Activated CD4-positive, alpha-beta T cell treated with anti-CD3 and anti-CD28 coated beads, Interleukin-2, amount 50 U/mL, for 48 hours (primary cell): ENCODE data around the gene FOXN3.

ENCODE experiments used
- DNase-seq, 2 experiments: peaks; one replicate each; pipeline ENCODE4 v3.0.0-alpha.2; 2020

FOXN3 gene

GRCh38 chr14:89408907-89409700 is 7.9 kb downstream of the FOXN3 start:
- no peak for DNase-seq

- no peak for DNase-seq
Measured at GRCh38 chr14:89407856-89408255, 9.2 kb downstream of the FOXN3 start.

GRCh38 chr14:89406941-89407340 is 10.1 kb downstream of the FOXN3 start:
- no peak for DNase-seq

GRCh38 chr14:89406361-89406760 is 10.7 kb downstream of the FOXN3 start:
- DNase-seq: no peak

- DNase-seq: no peak
Measured at GRCh38 chr14:89405712-89406111, 11.3 kb downstream of the FOXN3 start.

- DNase-seq: no peak
Measured at GRCh38 chr14:89402363-89402762, 14.7 kb downstream of the FOXN3 start.

GRCh38 chr14:89401761-89402160 is 15.3 kb downstream of the FOXN3 start:
- DNase-seq: no peak

GRCh38 chr14:89401241-89401640 is 15.8 kb downstream of the FOXN3 start:
- no peak for DNase-seq

GRCh38 chr14:89400529-89400928 is 16.5 kb downstream of the FOXN3 start:
- no peak for DNase-seq

- no peak for DNase-seq
Measured at GRCh38 chr14:89399594-89400068, 17.4 kb downstream of the FOXN3 start.

GRCh38 chr14:89399157-89399556 is 17.9 kb downstream of the FOXN3 start:
- DNase-seq: no peak

- DNase-seq: no peak
Measured at GRCh38 chr14:89397569-89398230, 19.3 kb downstream of the FOXN3 start.

GRCh38 chr14:89394972-89395371 is 22.1 kb downstream of the FOXN3 start:
- DNase-seq: no peak

- no peak for DNase-seq
Measured at GRCh38 chr14:89393222-89393745, 23.7 kb downstream of the FOXN3 start.

- no peak for DNase-seq
Measured at GRCh38 chr14:89392181-89392580, 24.9 kb downstream of the FOXN3 start.

GRCh38 chr14:89391556-89391955 is 25.5 kb downstream of the FOXN3 start:
- no peak for DNase-seq

GRCh38 chr14:89391123-89391522 is 25.9 kb downstream of the FOXN3 start:
- no peak for DNase-seq

- no peak for DNase-seq
Measured at GRCh38 chr14:89388853-89389252, 28.2 kb downstream of the FOXN3 start.

- DNase-seq: no peak
Measured at GRCh38 chr14:89387922-89388685, 28.9 kb downstream of the FOXN3 start.

- no peak for DNase-seq
Measured at GRCh38 chr14:89386212-89386886, 30.7 kb downstream of the FOXN3 start.

- no peak for DNase-seq
Measured at GRCh38 chr14:89384636-89385035, 32.4 kb downstream of the FOXN3 start.

GRCh38 chr14:89384023-89384422 is 33.0 kb downstream of the FOXN3 start:
- no peak for DNase-seq
